Measurements from ENCODE around the gene ABCA4.

- no peak for TF ChIP-seq SIN3A (conservative IDR thresholded peaks at IDR 0.05 in 1 of 2, IDR thresholded peaks at IDR 0.05 in 1 of 2; ENCODE audit: low read depth in 1 of 2, low read length in 2 of 2)
- TF ChIP-seq ATF3 (IDR thresholded peaks at IDR 0.05; ENCODE audit: insufficient read depth, low read depth, low read length), result no peak
- no peak for TF ChIP-seq MAX (IDR thresholded peaks at IDR 0.05)
- no peak for TF ChIP-seq CTCF (IDR thresholded peaks at IDR 0.05; ENCODE audit: control extremely low read depth in 1 of 3, insufficient read depth in 1 of 3, low read depth in 1 of 3, low read length in 3 of 3)
- no peak for TF ChIP-seq JUND (IDR thresholded peaks at IDR 0.05; ENCODE audit: low read length)
- no peak for TF ChIP-seq JUN (IDR thresholded peaks at IDR 0.05; ENCODE audit: low read depth, low read length)
- no peak for TF ChIP-seq SP1 (IDR thresholded peaks at IDR 0.05; ENCODE audit: low read depth, low read length)
Observed at GRCh38 chr1:93979040-93979717, 141.8 kb downstream of the ABCA4 start.
